NOMO-1 treated with DMSO at 0.1 percent for 48 hours (cell line): ENCODE measurements around the gene SH2D1B.
"Not testable (repeated sequence)": the region's sequence is repeated elsewhere in the genome, so short reads cannot be mapped to it uniquely, and the experiment has no call there.

Experiments used
- DNase-seq: peaks from one replicate; lab custom pipeline; 2025; ENCODE audit not compliant: unreplicated experiment; lab: John Stamatoyannopoulos, UW

Gene SH2D1B

GRCh38 chr1:162412002-162412401 is at the start of gene SH2D1B:
TSS of gene SH2D1B (minus strand) at chr1:162412136. CDS start at chr1:162412016, 120 bp downstream.
- no peak for DNase-seq

GRCh38 chr1:162458236-162458635 is 46.3 kb upstream of the SH2D1B start:
- no peak for DNase-seq

GRCh38 chr1:162456323-162456722 is 44.4 kb upstream of the SH2D1B start:
- DNase-seq = no peak

GRCh38 chr1:162454361-162454760 is 42.4 kb upstream of the SH2D1B start:
- not testable (repeated sequence) for DNase-seq

GRCh38 chr1:162446946-162447345 is 35.0 kb upstream of the SH2D1B start:
- no peak for DNase-seq

GRCh38 chr1:162444903-162445302 is 33.0 kb upstream of the SH2D1B start:
- no peak for DNase-seq

GRCh38 chr1:162432977-162433713 is 21.2 kb upstream of the SH2D1B start:
- DNase-seq = not testable (repeated sequence)

GRCh38 chr1:162430583-162430982 is 18.6 kb upstream of the SH2D1B start:
- no peak for DNase-seq

GRCh38 chr1:162422662-162423375 is 10.9 kb upstream of the SH2D1B start:
- DNase-seq = peak; percentile 95

GRCh38 chr1:162421258-162422164 is 9.6 kb upstream of the SH2D1B start:
- DNase-seq = no peak

- no peak for DNase-seq
Observed at GRCh38 chr1:162420120-162420519, 8.2 kb upstream of the SH2D1B start.

GRCh38 chr1:162419450-162419931 is 7.6 kb upstream of the SH2D1B start:
- not testable (repeated sequence) for DNase-seq

- DNase-seq = not testable (repeated sequence)
Observed at GRCh38 chr1:162418584-162418983, 6.6 kb upstream of the SH2D1B start.

- no peak for DNase-seq
Observed at GRCh38 chr1:162417650-162418049, 5.7 kb upstream of the SH2D1B start.

- DNase-seq = no peak
Observed at GRCh38 chr1:162416909-162417308, 5.0 kb upstream of the SH2D1B start.

GRCh38 chr1:162416215-162416614 is 4.3 kb upstream of the SH2D1B start:
- DNase-seq = no peak

GRCh38 chr1:162407539-162407938 is 4.4 kb downstream of the SH2D1B start:
- DNase-seq = no peak

- DNase-seq = no peak
Observed at GRCh38 chr1:162406811-162407210, 5.1 kb downstream of the SH2D1B start.

GRCh38 chr1:162405800-162406199 is 6.1 kb downstream of the SH2D1B start:
- no peak for DNase-seq

- DNase-seq = no peak
Observed at GRCh38 chr1:162404550-162405160, 7.3 kb downstream of the SH2D1B start.
